ENCODE data around the gene MYO5A.

The MYO5A gene

DNA sequence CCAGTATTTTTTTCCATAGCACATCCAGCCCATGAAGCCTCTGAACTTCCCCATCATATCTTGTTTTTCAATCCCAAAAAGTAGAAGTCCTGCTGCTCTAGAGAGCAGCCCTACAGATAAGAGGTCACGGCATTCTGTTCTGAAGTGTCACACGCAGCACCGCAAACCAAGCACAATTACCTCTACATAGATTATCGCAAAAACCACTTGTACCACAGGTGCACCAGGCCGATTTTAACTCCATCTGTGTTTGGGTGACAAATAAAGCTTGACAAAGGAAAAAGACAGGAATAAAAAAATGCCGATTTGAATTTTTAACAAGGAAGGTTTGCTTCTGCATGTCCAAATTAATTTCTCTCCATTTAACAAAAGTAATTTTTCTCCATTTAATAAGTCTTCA is 113.7 kb downstream of the MYO5A start:
- no peak for DNase-seq

GRCh38 chr15:52408823-52409222 is 119.9 kb downstream of the MYO5A start:
- no peak for DNase-seq

GRCh38 chr15:52407374-52407773 is 121.3 kb downstream of the MYO5A start:
- DNase-seq = no peak

- DNase-seq = no peak
These were observed 122.1 kb downstream of the MYO5A start for GRCh38 chr15:52406601-52407000.

DNA sequence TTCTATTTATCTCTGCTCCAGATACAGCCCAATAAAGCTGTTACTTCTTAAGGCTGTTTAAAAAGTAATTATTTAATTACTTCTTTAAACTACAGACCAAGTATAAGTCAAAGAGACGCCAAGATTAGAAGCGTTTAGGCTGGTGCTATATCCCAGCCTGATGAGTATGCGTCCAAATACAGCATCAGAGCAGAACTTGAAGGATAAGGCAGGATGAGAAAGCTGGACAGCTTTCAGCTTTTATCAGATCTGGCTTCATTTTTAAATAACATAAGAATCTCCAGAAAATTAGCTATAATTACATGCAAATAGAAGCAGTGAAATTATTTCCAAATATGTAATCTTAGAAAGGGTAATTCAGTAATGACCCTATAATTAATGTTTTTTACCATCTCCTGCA is 122.8 kb downstream of the MYO5A start:
- DNase-seq = no peak

- DNase-seq = no peak
These were observed 131.6 kb downstream of the MYO5A start for GRCh38 chr15:52397118-52397517.

GRCh38 chr15:52394118-52394517 is 134.6 kb downstream of the MYO5A start:
- no peak for DNase-seq

DNA sequence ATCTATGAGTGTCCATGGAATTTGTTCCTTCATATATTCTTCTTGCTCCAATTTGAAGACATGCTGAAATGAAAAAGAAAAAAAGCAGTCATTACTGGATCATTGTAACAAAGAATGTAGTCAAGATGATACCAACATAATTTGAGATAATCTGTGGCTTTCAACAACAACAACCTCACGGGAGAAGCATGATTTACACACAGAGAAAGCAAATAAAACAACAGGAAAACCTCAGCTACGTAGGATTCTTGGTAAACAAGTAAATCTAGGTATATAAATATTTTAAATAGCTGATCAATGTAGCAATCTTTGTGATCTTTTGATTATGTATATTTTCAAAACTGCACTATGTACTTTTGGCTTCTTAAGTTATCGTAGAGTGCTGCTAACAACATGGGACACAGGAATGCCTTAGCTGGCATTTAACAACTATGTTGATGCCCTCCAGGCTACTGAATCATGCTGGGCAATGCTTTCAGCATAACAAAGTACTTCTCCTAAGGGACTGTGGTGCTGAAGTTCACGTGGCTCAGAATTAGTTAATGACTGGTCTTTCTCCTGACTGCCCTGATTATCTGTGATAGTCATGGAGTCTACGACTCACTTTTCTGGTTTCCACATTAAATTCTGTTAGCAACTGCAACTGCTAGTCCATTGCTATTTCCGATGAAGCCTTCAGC is 136.5 kb downstream of the MYO5A start:
- no peak for DNase-seq

DNA sequence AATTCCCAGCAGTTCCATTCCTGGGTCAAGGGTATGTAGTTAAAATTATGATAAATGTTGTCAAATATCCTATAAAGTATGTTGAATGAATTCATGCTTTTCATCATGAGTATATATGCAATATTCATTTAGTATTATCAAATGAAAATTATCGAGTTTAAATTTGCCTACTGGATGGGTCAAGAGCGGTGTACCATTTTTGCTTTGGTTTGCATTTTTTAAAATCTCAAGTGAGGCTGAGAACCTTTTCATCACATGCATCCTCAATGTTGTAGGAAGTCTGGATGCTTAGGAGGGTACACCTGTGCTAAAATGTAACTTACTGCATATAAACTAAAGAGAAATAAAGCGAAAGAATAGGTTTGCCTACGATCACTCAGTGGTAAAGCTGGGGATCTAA is 137.6 kb downstream of the MYO5A start:
- DNase-seq = no peak

- no peak for DNase-seq
These were observed 143.0 kb downstream of the MYO5A start for GRCh38 chr15:52385670-52386069.

DNA sequence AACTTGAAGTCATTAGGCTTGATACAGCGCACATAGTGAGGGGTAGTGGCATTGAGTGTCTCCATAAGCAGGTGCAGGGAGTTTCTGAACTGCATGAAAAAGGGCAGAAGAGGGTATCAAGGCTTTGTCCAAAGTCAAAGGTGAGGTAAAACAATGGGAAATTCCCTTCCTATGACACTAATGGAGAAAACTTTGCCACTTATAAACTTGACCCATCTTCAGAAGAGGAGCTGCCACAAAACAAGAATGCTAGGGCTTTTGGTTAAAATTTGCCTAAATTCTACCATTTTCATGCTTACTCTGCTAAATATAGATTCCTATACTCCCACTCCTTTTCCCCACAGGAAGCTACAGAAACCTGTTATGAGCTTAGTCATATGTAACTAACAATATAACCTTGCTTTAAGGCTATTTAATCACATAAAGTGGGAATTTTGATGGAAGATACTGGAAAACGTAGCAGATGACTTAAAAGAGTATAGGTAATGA is 145.5 kb downstream of the MYO5A start:
- DNase-seq = no peak

GRCh38 chr15:52382647-52383046 is 146.0 kb downstream of the MYO5A start:
- no peak for DNase-seq

DNA sequence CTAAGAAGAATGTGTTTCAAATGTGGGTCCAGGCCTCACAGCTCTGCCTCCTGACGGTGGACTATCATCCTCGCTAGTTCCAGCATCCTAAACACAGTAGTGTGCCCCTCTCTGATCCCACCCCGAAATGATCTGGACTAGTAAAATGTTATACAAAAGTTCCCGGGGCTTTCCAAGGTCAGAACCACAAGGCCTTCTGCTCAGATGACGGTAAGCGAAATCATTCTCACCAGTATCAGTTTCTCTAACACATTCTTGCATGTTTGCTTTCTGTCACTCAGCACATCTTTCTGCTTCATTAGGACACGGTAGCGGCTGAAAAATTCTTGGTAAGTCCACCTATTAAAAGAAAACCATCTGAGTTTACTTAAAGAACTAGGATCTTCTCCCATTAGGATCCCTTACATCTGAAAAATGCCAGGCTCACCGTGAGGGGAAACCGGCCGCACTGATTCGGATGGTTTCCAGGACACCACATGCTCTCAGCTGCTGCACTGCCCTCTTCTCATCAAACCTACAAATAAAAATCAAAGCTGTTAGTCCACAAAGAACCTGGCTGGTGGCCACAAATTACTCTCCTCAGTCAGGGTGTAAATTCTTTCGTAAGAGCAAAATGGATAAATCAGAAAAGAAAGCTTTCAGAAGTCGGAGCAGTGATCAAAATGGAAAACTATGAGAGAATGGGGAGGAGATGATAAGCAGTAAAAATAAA is 149.1 kb downstream of the MYO5A start:
- no peak for DNase-seq

DNA sequence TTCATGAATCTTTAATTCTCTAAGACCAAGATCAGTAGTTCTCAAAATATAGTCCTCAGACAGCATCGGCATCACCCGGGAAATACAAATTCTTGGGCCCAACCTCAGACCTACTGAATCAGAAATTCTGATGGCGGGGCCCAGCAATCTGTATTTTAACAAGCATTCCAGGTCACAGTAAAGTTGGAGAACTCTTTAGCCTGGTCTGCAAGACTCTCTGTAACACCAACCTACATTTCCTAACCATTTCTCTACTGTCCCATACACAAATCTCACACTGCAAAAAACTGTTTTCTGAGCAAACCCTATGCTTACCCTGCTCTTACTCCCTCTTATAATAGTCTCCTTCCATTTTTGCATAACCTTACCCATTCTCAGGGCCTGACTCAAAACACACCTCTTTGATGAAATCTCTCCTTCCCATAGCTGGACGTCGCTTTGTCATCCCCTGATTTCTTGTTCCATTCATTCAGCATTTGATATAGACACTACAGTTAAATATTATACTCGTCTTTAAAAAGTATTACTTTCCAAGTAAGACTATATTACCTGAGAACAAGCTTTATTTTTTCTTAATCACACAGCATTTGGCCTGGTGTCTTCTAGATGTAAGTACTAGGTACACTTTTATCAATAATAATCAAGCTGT is 149.8 kb downstream of the MYO5A start:
- no peak for DNase-seq

DNA sequence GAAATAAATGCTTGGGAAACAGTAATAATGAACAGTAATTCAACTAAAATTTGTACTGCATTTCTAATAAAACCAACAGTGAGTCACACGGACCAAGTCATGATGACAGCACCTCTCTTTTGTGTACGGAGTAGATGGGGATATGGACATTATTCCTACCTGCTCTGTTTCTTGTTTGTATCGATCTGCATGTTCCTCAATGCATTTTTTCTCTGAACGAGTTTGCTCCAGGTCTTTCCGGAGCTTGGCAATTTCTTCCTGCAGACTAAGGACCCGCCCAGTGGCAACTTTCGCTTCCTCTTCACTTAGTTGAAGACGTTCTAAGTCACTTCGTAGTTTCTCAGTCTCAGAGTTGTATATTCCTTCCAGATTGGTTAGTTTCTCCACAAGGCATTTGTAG is 158.7 kb downstream of the MYO5A start:
- no peak for DNase-seq

GRCh38 chr15:52369455-52369854 is 159.2 kb downstream of the MYO5A start:
- no peak for DNase-seq

DNA sequence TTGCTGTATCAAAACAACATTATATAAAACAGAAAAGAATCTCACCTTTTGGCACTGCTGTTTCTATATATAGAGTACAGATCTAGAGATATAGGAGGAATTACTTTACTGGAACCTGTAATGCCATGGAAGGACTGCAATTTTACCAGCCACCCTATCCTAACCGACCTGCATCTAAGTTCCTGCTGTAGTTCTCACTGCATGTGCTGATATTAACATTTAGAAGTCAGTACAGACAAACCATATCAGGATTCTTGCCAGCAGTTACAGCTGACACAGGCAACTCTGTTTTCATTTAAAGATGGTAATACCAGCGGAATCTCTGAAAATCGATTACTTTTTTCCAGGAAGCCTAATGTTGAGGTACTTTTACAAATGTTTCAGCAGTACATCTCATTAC is 159.7 kb downstream of the MYO5A start:
- no peak for DNase-seq

DNA sequence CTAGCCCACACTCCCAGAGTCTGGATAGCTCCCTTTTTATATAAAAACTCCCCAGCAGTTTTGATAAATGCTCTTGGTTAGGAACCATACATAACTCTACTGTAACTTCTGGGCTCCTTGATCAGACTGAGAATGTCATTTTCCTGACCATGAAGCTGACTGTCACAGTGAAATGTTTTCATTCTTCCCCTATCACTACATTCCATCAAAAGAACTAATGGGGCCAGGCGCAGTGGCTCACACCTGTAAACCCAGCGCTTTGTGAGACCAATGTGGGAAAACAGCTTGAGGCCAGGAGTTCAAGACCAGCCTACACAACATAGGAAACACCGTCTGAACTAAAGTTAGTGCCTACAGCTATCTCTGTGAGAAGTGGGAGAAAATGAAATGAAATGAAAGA is 160.3 kb downstream of the MYO5A start:
- no peak for DNase-seq

DNA sequence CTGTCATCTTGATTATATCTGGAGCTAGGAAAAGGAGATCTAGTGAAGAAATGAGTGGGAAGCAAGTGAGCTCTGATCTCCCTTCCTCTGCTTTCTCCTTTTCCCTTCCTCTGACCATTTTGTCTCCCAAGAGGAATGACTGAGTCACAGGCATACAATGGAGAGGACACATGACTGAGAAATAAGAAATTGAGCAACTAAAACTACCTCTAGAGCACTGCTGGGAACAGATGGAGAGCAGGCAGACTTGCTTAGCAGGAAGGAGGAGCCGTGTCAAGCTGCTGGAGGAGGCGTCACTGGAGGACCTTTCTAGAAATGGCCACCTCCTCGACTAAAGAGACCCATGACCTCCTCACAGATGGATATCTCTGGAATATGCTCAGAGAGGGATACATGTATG is 166.2 kb downstream of the MYO5A start:
- no peak for DNase-seq

DNA sequence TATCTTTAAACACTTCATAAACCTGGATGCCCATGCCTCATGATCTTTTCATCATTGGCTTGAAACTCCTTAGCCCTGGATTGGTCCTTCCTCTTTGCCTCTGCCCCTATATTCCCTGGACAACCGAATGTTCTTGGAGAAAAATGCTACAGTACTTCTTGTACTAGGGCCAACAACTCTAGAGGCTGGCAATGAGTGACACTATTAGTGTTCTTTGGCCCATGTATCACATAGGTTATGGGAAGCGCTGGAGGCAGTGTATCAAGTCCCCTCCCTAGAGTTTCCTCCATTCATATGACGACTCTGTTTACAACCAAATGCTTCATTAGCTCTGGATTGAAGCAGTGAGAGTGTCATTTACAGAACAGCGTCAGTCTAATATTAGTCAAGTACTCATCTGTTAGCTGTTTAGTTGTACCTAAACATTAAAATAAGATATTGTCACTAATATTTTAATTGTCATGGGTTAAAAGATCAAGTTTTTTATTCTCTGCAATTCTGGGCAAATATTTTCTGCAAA is 166.6 kb downstream of the MYO5A start:
- no peak for DNase-seq

- no peak for DNase-seq
These were observed 167.2 kb downstream of the MYO5A start for GRCh38 chr15:52361494-52361893.

DNA sequence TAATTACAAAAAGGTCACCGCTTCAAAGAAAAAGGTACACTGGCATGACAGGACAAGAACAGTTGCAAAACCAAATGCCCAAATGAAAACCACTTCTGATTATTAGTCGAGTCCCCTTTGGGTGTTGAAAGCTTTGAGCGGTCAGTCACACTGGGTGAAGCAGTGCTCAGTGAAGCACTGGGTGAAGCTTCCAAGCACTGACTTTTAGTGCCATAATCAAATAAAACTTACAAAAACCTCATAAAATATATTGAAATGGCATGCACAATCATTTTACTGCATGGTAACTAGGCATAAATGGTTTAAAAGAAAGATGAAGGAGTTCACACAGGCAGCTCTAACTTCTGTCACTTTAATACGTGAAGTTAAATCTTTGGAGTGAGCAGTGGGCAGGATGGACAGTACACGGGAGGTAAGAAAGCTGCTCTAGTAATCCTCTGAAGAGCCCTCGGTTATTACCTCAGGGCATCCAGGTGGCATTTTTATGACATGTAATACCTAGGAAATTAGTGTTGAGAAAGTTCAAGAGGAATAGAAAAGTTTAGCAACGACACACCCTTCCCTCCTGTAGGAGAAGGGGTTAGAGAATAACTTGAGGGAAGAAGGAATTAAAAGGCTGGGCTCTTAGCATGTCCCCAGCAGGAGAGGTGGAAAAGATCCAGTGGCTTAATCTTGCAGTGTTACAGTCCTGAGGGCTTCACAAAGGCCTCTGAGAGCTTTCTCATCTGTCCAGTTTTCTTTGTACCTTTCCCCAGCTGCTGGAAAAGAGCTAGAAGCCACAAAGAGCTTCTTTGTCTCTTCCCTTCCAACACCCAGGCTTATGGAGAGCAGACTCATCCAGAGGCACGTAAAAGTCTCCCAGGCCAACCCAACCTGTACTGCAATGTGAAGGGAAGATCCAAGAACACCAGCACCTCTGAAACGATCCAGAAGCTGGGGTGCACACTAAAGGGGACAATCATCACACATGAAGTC is 168.2 kb downstream of the MYO5A start:
- DNase-seq = no peak

DNA sequence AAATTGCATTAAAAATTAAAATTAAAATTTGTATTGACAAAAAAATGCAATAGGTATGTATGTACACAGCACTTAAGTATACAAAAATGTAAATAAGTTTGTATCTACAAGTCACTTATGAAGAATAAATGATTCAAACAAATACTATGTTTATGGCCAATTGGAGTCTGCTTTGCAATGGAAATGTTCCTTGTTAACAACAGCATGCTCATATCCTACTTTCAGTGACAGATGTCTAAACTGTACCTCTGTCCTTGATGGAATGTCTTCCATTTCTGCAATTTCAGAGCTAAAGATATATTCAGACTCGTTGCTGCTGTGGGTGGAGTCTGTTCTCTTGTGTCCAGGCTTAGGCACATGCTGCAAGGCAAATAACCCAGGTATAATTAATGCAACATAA is 169.0 kb downstream of the MYO5A start:
- no peak for DNase-seq
